Adrenal gland (tissue), 5 donors: ENCODE results near the gene PNMT.

Experiments
- CTCF ChIP-seq, 6 experiments: fragments of 450-650 bp in 4 of 6; fragments of 200-600 bp in 2 of 6; sonication (generic) in 1 of 6; IDR thresholded peaks; 1 replicate in 5 of 6; 2 replicates in 1 of 6; pipeline versions ENCODE4 v1.5.1 to v1.8.0; 2016 to 2021; ENCODE audit warnings: antibody characterized with exemption in 6 of 6, mild to moderate bottlenecking in 2 of 6, moderate library complexity in 1 of 6
- POLR2A ChIP-seq, 2 donors: fragments of 450-650 bp; IDR thresholded peaks; one replicate each; pipeline ENCODE4 v1.6.1; 2017; ENCODE audit warnings: antibody characterized with exemption in 2 of 2, mild to moderate bottlenecking in 2 of 2, moderate library complexity in 1 of 2
- donor health status: DM: no; HTN: no; CAD: no.

GRCh38 chr17:39632153-39632941, 35.9 kb upstream of the PNMT start:
- TF ChIP-seq CTCF (IDR thresholded peaks at IDR 0.05) (no peak), POLR2A (IDR thresholded peaks at IDR 0.05) (no peak)
